Mammary epithelial cell (primary cell): ENCODE measurements around the gene SCAI.

ENCODE experiments used
- EZH2 ChIP-seq: IDR thresholded peaks from 2 replicates; pipeline ENCODE4 v1.6.1; 2012; ENCODE audit warnings: low read length, inconsistent platforms, borderline replicate concordance
- TF ChIP-seq, protein P1 (sequence below), 2 donors: IDR thresholded peaks in 1 of 2; conservative IDR thresholded peaks in 1 of 2; 2 replicates each; pipeline ENCODE4 v1.5.1; 2011 to 2012; ENCODE audit warnings: inconsistent platforms in 2 of 2, low read length in 2 of 2, mild to moderate bottlenecking in 2 of 2, control low read depth in 1 of 2, low read depth in 1 of 2; ENCODE audit not compliant: insufficient read depth in 1 of 2; ENCODE audit errors: extremely low read depth in 1 of 2

DNA sequence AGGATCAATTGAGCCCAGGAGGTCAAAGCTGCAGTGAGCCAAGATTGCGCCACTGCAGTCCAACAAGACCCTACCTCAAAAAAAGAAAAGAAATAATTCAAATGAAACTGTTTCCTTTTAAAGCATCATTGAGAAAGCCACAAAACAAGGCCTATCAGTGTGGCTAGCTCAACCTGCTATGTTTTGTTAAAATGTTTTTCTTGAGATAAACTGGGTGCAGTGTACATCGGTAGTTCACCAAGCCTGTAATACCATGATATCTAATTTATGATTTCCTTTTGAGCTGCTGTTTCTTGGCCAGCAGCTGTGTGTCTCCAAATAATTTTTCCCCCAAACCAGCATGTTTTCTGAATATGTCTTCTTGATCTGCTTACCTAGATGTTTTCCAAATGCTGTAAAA, 105.2 kb downstream of the SCAI start:
- TF ChIP-seq, protein P1, sequence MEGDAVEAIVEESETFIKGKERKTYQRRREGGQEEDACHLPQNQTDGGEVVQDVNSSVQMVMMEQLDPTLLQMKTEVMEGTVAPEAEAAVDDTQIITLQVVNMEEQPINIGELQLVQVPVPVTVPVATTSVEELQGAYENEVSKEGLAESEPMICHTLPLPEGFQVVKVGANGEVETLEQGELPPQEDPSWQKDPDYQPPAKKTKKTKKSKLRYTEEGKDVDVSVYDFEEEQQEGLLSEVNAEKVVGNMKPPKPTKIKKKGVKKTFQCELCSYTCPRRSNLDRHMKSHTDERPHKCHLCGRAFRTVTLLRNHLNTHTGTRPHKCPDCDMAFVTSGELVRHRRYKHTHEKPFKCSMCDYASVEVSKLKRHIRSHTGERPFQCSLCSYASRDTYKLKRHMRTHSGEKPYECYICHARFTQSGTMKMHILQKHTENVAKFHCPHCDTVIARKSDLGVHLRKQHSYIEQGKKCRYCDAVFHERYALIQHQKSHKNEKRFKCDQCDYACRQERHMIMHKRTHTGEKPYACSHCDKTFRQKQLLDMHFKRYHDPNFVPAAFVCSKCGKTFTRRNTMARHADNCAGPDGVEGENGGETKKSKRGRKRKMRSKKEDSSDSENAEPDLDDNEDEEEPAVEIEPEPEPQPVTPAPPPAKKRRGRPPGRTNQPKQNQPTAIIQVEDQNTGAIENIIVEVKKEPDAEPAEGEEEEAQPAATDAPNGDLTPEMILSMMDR (conservative IDR thresholded peaks at IDR 0.05 in 1 of 2, IDR thresholded peaks at IDR 0.05 in 1 of 2; ENCODE audit: extremely low read depth in 1 of 2, insufficient read depth in 1 of 2, low read depth in 1 of 2, low read length in 2 of 2): no peak
- no peak for TF ChIP-seq EZH2
